ENCODE results near the gene KCP.
A peak's percentile ranks its signal among the peaks of the same experiment; 100 is the strongest.

Gene KCP

DNA sequence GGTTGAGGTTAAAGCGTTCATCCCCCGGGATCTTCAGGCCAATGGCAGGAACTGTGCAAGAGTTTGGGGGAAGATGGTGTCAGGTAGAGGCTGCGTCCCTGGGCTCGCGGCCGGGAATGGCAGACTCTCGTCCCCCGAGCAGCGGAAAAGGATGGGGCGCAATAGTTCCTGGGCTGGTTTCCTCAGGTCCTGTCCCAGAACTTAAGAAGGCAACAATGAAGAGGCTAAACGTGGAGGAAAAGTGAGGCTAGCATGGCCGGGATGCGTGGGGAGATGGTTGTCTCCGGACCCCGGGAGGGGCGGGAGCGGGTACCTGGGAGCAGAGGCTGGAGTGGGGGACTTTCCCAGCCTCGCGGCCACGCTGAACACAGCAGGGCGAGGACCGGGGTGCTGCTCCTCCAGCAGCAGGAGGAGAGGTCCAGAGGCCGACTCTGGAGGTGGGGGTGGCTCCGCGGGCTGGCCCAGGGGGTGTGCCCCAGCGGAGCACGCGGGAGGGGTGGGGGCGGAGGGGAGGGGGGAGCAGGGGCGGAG is 28.1 kb upstream of the KCP start:
- DNase-seq, result peak in 1 of 2 experiments; percentile 35

DNA sequence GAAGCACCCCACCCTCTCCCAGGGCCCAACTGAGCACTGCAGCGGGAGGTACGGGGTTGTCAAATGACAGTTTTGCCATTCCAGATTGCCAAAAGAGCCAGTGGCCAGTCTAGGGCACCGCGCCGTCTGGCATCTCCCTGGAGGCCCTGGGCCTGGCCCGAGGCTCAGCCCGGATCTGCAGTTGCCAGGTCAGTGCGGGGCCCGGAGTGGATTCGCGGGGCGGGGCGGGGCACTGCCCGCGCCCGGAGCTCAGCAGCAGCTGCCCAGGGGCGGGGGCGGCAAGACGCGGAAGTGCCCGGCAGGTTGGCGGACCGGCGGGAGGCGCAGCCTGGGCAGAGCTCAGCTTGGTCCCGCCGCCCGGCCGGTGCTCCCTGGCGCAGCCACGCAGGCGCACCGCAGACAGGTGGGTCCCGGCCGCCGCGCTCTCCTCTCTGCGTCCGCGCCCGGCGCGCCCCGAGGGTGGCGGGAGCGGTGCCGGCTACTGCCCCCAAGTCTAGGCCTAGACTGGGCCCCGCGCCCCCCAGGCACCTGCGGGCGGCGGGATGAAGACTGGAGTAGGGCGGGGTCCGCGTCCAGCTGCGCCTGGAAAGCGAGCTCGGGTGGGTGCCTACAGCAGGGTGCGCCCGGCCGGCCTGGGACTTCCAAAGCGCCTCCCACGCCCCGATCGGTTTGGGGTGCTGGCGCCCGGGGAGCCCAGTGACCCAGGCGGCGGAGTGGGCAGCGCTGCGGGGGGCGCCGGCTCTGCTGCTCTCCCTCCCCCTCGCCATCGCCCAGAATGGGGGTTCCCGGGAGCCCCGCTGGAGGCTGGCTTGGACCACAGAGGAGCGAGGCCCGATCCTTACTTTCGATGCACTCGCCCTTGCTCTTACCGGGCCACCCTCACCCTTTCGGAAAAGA is 27.4 kb upstream of the KCP start, which contains the start of gene IRF5:
Gene IRF5, plus strand, starts transcription at position 281 of the 897 bp plus-strand sequence. CDS start 4,155 bp downstream, outside the sequence.
- peak in 1 of 2 experiments; percentile 50 for DNase-seq

GRCh38 chr7:128937271-128937646 is 26.8 kb upstream of the KCP start:
- no peak for DNase-seq

DNA sequence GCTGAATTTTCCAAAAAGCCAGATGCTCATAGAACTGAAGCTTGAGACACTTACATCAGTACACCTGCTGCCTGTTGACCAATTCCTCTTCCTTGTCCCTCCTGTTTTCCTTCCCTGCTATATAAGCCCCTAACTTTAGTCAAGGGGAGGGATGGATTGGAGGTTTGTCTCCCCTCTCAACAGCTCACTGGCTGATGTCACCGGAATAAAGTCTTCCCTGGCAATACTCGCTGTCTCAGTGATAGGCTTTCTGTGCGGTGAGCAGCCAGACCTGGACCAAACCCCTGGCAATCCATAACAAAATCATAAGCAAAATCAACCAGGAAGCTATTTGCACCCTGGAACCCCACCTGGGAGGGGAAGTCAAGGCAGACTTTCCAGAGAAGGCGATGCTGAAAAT is 26.3 kb upstream of the KCP start:
- no peak for DNase-seq

GRCh38 chr7:128935342-128935730 is 24.8 kb upstream of the KCP start:
- DNase-seq, result no peak

DNA sequence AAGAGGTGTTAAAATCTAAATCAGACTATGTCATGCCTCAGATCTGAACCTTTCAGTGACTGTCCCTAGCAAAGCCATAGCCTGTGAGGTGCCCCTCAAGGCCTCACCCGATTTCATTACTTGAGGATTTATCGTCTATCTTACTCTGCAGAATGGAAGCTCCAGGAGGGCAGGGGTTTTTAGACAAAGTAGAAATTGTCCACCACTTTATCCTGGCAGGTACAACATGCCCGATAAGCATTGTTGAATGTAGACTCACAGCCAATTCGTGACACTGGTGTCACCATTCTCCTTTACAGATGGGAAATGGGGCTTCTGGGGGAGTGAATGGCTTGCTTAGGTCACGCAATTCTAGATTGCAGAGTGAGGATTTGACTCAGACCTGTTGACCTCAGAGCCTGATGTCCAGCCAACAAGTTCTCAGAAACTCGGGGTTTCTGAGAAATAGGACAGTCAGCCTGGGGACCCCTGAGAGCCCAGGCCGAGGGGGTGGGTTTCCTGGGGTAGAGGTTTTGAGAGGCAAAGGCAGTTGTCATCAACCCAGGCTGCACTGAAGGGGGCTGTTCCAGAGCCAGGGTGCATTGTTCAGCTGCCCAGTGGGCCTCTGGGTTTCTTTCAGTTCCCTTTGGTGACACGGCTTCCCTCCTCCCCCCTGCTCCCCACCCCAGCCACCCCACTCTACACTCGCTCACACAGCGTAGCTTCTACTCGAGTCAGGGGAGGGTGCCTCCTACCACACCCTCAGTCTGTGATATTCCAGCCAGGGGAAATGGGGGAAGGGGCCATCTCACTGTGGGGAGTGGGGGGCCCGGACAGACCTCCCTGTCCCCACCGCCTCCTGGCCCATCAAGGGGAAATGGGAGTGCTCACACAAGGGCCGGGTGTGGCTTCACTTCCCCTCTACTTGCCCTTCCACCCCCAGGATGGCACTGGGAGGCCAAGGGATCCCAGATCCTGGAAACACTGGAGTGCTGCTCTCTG is 24.1 kb upstream of the KCP start:
- DNase-seq, result no peak

- DNase-seq, result peak; percentile 88 to 93
Observed at GRCh38 chr7:128933180-128933891, 22.8 kb upstream of the KCP start.

- no peak for DNase-seq
Observed at GRCh38 chr7:128932862-128933179, 22.3 kb upstream of the KCP start.

- no peak for DNase-seq
Observed at GRCh38 chr7:128931965-128932861, 21.7 kb upstream of the KCP start.

DNA sequence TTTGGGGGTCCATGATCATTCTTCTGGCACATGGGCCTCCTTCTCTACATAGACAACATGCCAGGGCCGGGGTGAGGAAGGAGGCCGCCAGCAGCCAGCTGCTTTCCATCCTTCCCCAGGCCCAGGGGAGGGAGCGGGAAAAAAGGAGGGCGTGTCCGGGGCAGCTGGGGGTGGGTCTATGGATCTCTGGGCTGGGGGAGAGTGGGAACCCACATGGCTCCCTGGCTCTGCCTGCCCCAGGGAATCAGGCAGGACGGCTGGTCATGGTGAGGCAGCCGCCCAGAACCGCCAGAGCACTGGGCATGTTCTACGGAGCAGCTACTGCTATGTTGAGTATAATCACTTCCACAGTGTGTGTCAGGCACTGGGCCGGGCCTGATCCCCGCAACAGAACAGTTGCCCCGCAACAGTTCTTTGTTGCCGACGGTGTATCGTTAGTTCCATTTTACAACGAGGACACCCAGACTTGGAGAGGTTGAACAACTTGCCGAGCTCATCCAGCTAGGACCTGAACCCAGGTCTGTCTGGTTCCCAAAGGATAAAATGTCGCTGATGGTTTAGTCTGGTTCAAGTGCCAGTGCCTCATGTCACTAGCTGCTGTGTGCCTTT is 20.8 kb upstream of the KCP start:
- DNase-seq, result no peak

DNA sequence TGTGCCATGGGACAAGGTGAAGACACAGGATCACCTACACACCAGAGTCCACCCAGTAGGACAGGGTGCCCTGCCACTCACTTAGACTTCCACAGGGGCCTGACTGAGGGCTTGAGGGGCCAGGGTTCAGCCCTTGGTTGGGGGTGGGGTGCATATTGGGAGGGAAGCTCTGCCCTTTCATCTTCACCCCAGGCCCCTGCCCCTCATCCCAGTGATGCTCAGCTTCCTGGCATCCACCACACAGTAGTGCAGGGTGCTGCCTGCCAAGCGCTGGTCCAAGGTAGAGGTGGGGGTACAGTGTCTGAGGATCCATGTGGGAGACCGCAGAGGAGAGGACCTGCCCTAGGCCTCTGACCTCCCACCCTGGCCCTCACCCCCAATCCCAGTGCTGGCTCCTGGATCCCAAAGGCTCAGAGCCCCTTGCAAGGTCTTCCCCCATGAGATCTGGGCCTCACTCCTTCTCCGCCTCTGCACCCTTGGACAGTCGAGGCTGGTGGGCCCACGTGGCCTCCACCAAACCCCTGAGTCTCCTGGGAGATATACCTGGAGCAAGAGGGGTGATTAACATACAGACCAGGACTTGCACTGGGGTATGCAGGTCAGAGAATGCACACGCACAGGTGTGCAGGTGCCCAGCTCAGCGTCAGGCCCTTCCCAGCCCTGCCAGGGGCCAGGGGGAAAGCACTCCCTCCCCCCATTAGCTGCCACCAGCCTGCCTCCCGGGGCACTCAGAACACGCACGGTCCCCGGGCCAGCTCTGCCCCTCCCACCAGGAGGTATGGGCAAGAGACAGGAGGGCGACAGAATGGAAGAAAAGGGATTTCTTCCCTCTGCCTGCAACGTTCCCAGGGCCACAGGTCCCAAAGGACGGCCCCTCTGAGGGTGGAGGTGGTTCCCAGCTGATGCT is 18.6 kb upstream of the KCP start:
- DNase-seq, result no peak

- no peak for DNase-seq
Observed at GRCh38 chr7:128928159-128928813, 17.8 kb upstream of the KCP start.

- no peak for DNase-seq
Observed at GRCh38 chr7:128924707-128925588, 14.4 kb upstream of the KCP start.

DNA sequence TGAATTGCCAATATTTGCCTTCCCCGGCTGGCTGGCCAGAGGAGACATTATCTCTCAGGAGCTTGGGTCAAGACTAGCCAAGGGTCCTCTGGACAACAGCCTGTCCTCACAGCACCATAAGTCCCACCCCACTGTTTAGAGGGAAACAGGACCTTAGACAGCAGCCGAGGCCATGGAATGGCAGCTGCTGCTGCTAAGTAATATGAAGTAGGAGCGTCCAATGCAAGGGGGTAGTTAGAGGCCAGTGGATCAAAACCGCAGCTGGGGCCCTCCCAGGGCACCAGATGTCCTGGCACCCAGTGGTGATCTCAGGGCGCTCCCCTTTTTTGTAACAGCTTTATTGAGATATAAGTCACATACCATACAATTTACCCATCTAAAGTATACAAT is 12.9 kb upstream of the KCP start:
- DNase-seq, result no peak

DNA sequence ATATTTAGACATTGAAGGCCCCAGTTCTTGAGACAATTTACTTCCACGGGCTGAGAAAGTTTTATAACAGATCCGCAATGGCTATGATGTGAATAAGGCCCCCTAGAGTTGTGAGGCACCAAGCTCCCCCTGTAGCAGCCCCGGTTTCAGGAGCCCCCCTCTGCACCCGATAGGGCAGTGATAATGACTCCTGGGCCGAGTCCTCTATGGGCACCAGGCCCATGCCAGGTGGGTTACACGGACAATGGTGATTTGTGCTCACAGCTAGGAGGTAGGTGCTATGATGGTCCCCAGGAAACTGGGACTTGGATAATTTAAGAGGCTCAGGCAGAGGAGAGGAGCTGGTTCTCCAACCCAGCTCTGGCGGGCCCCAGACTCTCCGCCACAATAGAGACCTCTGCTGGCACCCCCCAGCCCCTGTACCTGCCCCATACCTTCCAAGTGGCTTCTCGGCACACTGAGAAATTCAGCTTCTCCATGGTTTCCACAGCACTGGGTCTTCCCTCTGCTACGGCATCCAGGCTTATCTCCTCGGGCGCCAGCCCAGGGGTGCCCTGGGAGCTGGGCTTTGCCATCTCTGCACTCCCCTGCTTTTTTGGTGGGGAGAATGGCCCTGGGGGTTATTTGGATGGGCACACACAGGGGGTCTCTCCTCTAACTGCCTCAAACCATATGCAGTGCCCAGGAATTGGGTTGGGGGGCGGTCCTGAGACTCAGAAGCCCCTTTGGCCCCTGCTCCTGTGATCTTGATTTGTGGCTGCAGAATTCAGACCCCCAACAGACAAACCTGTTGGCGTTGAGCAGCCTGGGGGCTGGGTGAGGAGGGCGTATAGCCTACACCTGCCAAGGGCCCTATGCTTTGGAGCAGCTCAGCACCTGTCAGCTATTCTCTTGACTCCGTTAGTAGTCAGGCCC is 12.2 kb upstream of the KCP start:
- DNase-seq, result no peak

GRCh38 chr7:128921866-128922440 is 11.4 kb upstream of the KCP start:
- DNase-seq, result no peak

All from Kasumi-1 (cell line).